Transverse colon (tissue), 4 donors: ENCODE results near the gene PDE7B. TPM values are rescaled to one million over a fixed set of nuclear protein-coding genes. Genes with fewer than 3 reads are reported as not detected.

ENCODE experiments used
- DNase-seq: peaks from one replicate; pipeline ENCODE4 v3.0.0-alpha.2; 2019
- H3K27ac ChIP-seq, 4 donors: fragments of 200-600 bp; sonication (generic); 2 replicates each; pipeline ENCODE4 v1.5.1; 2016 to 2018; ENCODE audit warnings: inconsistent platforms in 4 of 4
- H3K27me3 ChIP-seq: fragments of 200-600 bp; sonication (generic); 2 replicates; pipeline ENCODE4 v1.5.1; 2017; ENCODE audit warnings: inconsistent platforms
- H3K36me3 ChIP-seq, 4 donors: fragments of 200-600 bp; sonication (generic); 2 replicates each; pipeline ENCODE4 v1.5.1; 2017 to 2019; ENCODE audit warnings: inconsistent platforms in 4 of 4
- H3K4me1 ChIP-seq, 4 donors: fragments of 200-600 bp; sonication (generic); 2 replicates each; pipeline ENCODE4 v1.5.1; 2017 to 2020; ENCODE audit warnings: inconsistent platforms in 4 of 4
- H3K4me3 ChIP-seq, 4 donors: fragments of 200-600 bp; sonication (generic); 1 replicate in 1 of 4; 2 replicates in 3 of 4; pipeline versions ENCODE4 v1.5.1 to v1.6.1; 2017 to 2019; ENCODE audit warnings: inconsistent platforms in 4 of 4
- H3K9me3 ChIP-seq, 2 donors: fragments of 200-600 bp; sonication (generic); 2 replicates each; pipeline ENCODE4 v1.5.1; 2017 to 2019; ENCODE audit warnings: inconsistent platforms in 2 of 2
- EP300 ChIP-seq: sonication (generic); formaldehyde crosslinking; IDR thresholded peaks from one replicate; pipeline ENCODE4 v1.6.1; 2017; ENCODE audit warnings: antibody characterized with exemption, low read depth
- POLR2A ChIP-seq: fragments of 450-650 bp; IDR thresholded peaks from one replicate; pipeline ENCODE4 v1.6.1; 2016; ENCODE audit warnings: antibody characterized with exemption, mild to moderate bottlenecking, moderate library complexity
- POLR2AphosphoS5 ChIP-seq, 3 donors: sonication (generic); formaldehyde crosslinking; IDR thresholded peaks; one replicate each; pipeline ENCODE4 v1.6.1; 2016; ENCODE audit warnings: antibody characterized with exemption in 3 of 3
- WGBS, 2 donors: methylation state at CpG; one replicate each; pipeline ENCODE4 v1.1.5; 2018; ENCODE audit warnings: low coverage in 1 of 2; 5-methylcytosine and 5-hydroxymethylcytosine counted together
- in situ Hi-C, 4 donors: fragments of 200-750 bp; cut with MboI; loops; one replicate each; pipeline versions ENCODE4 v1.15.0 to v1.15.1; 2017; ENCODE audit warnings: low sequenced_read_pairs in 3 of 4, low pct_ligation_motif_present in 1 of 4, low pct_unique_long_range_greater_than_20kb in 1 of 4
- intact Hi-C: fragments of 100-400 bp; cut with DNase I; formaldehyde crosslinking; loops from one replicate; pipeline ENCODE4 v1.15.1; 2023; ENCODE audit warnings: low total_unique reads
- total RNA-seq, 4 donors: library from RNA; depleted of rRNA; stranded (reverse); fragments of >200 nt; gene quantifications; one replicate each; pipeline ENCODE4 v1.1.0, GENCODE V29; 2016
- TF ChIP-seq, protein P1 (sequence below), 5 experiments: fragments of 200-600 bp in 3 of 5; fragments of 450-650 bp in 2 of 5; sonication (generic) in 3 of 5; IDR thresholded peaks; 1 replicate in 2 of 5; 2 replicates in 3 of 5; pipeline ENCODE4 v1.5.1; 2016 to 2017; ENCODE audit warnings: antibody characterized with exemption in 5 of 5, inconsistent platforms in 3 of 5, mild to moderate bottlenecking in 2 of 5, moderate library complexity in 1 of 5

Gene PDE7B
- total RNA-seq, 4 donors from 2014 or later, result 0.40 to 2.2 (median 1.4) TPM

- Histone ChIP-seq H3K27me3 (no peaks in the 10 kb centered on the region), H3K27ac (peak overlapping the region; percentile 57 to 71 (median 68)), H3K9me3 (no peaks in the 10 kb centered on the region), H3K36me3 (no peaks in the 10 kb centered on the region), H3K4me1 (peaks cover 0 to 7% (median 2%) of the 10 kb centered on the region in 4 donors), H3K4me3 (no peak overlapping the region)
- WGBS, 2 donors, result 68 to 88% methylated on average over 4 of the region's 4 CpGs
- DNase-seq, result no peak
- in situ Hi-C loops (no loop called here), intact Hi-C loops (no loop called here)
- TF ChIP-seq, protein P1, sequence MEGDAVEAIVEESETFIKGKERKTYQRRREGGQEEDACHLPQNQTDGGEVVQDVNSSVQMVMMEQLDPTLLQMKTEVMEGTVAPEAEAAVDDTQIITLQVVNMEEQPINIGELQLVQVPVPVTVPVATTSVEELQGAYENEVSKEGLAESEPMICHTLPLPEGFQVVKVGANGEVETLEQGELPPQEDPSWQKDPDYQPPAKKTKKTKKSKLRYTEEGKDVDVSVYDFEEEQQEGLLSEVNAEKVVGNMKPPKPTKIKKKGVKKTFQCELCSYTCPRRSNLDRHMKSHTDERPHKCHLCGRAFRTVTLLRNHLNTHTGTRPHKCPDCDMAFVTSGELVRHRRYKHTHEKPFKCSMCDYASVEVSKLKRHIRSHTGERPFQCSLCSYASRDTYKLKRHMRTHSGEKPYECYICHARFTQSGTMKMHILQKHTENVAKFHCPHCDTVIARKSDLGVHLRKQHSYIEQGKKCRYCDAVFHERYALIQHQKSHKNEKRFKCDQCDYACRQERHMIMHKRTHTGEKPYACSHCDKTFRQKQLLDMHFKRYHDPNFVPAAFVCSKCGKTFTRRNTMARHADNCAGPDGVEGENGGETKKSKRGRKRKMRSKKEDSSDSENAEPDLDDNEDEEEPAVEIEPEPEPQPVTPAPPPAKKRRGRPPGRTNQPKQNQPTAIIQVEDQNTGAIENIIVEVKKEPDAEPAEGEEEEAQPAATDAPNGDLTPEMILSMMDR (IDR thresholded peaks at IDR 0.05), result no peak
- TF ChIP-seq POLR2A (no peak), EP300 (no peak), POLR2AphosphoS5 (IDR thresholded peaks at IDR 0.05) (no peak)
Measured at GRCh38 chr6:136039185-136039584, 187.7 kb downstream of the PDE7B start.

DNA sequence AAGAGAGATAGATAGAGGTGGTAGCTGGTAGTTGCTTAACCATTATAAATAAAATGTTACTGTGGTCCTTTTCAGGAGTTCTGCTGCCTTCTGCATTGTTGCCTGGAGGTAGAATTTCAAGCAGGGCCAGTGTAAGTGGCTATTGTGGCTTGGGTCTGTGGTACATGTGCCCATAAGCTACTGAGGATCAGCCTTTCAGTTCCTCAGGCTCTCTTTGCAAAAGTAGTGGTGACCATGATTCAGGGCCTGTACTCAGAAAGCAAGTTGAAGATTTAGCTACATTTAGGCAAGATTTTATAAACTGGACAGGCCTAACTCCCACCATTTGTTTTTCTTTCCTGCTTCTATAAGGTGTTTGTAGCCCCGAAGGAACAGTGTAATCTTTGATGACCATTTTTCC lies 199.0 kb downstream of the PDE7B start:
- H3K4me1 ChIP-seq, result peaks cover 0 to 12% (median 10%) of the 10 kb centered on the region in 4 donors
- WGBS, 2 donors, result 13 to 22% methylated on average over 1 of the region's 1 CpG
- no peak for DNase-seq
- TF ChIP-seq POLR2A (no peak), POLR2AphosphoS5 (IDR thresholded peaks at IDR 0.05) (no peak), EP300 (no peak)
- TF ChIP-seq, protein P1 (IDR thresholded peaks at IDR 0.05), result no peak
- no peaks in the 10 kb centered on the region for H3K27me3 ChIP-seq
- H3K4me3 ChIP-seq, result no peak overlapping the region
- no peaks in the 10 kb centered on the region for H3K9me3 ChIP-seq
- peak overlapping the region; percentile 32 to 68 (median 64) for H3K27ac ChIP-seq
- in situ Hi-C loops (no loop called here), intact Hi-C loops (no loop called here)
- H3K36me3 ChIP-seq, result no peaks in the 10 kb centered on the region

GRCh38 chr6:136051140-136051775 lies 199.8 kb downstream of the PDE7B start:
- no peak overlapping the region for H3K4me3 ChIP-seq
- DNase-seq, result no peak
- intact Hi-C loops (no loop called here), in situ Hi-C loops (no loop called here)
- peaks cover 0 to 12% (median 10%) of the 10 kb centered on the region in 4 donors for H3K4me1 ChIP-seq
- 28 to 30% methylated on average over 6 to 12 of the region's 12 CpGs for WGBS, 2 donors
- no peaks in the 10 kb centered on the region for H3K27me3 ChIP-seq
- H3K27ac ChIP-seq, result peak overlapping the region; percentile 32 to 68 (median 64)
- no peaks in the 10 kb centered on the region for H3K36me3 ChIP-seq
- H3K9me3 ChIP-seq, result no peaks in the 10 kb centered on the region
- TF ChIP-seq, protein P1 (IDR thresholded peaks at IDR 0.05), result no peak
- TF ChIP-seq EP300, result no peak

- Histone ChIP-seq H3K36me3 (no peaks in the 10 kb centered on the region), H3K4me3 (no peak overlapping the region), H3K9me3 (no peaks in the 10 kb centered on the region), H3K27me3 (no peaks in the 10 kb centered on the region), H3K4me1 (peaks cover 0 to 12% (median 10%) of the 10 kb centered on the region in 4 donors), H3K27ac (no peak overlapping the region)
- DNase-seq, result no peak
- TF ChIP-seq POLR2A (no peak), EP300 (no peak), POLR2AphosphoS5 (IDR thresholded peaks at IDR 0.05) (no peak)
- TF ChIP-seq, protein P1 (IDR thresholded peaks at IDR 0.05), result no peak
- WGBS, 2 donors, result 46 to 73% methylated on average over 2 of the region's 2 CpGs
- in situ Hi-C loops (no loop called here), intact Hi-C loops (no loop called here)
Measured at GRCh38 chr6:136052031-136052430, 200.5 kb downstream of the PDE7B start.
